ENCODE results near the gene TRIM13. TPM values are rescaled to one million over a fixed set of nuclear protein-coding genes. Genes with fewer than 3 reads are reported as not detected.

Gene TRIM13
- total and polyA plus RNA-seq, 2 of the 13 experiments (the other 11 are each of a cell fraction or from before 2014, with no cell fraction given): 22.0 to 24.4 TPM

DNA sequence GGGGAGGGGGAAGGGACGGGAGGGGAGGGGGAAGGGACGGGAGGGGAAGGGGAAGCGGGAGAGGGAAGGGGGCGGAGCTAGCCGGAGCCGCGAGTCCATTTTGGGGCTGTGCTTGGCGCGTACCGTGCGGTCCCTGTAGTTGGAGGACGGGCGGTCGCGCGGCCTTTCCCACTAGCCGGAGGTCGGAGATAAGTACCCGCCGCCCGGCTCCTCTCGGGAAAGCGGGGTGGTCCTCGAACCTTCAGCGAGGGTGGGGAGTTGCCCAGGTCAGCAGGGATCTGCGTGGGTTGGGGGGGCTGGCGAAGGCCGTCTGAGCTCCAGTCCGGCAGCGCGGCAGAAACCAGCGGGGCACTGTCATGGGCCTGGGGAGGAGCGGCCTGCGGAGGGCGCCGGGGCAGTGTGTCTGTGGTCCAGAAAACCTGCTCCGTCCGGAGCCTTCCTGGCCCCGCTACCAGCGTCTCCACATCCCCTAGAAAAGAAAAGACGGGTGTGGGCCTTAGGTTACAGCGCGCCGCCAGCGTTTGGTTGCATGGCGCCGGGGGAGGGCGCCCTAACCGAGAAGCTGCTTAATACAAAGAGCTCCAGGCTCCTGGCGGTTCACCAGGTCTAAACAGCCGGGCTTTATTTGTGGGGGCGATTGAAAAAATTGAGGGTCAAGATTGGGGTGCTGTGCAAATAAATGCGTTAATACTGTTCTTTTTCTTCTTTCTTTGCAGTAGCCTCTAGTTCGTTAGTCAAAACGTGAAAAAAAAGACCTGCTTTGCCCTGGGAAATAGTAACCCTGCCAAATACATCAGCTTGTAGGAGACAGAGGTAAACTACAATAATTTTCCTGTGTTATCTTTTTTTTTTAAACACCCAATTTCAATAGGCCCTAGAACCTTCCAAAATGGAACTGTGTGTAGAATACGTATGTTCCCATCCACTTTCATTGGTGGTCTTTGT, at the start of gene TRIM13 (continued):
- TF ChIP-seq HNRNPUL1 (IDR thresholded peaks at IDR 0.05; ENCODE audit: low read depth, low read length) (no peak), ZNF367 (CRISPR knock-in tag; IDR thresholded peaks at IDR 0.05; ENCODE audit: borderline replicate concordance) (peak; percentile 36; the same call in 1 of the 2 replicates), HNRNPK (IDR thresholded peaks at IDR 0.05; ENCODE audit: low read depth, low read length, poor library complexity, severe bottlenecking) (peak; percentile 100), NFE2L1 (CRISPR knock-in tag; IDR thresholded peaks at IDR 0.05; ENCODE audit: borderline replicate concordance) (no peak), ZSCAN29 (CRISPR knock-in tag; conservative IDR thresholded peaks at IDR 0.05) (0 out of 2 replicates have a peak, but pooled peaks have one; percentile 2), ZFP90 (CRISPR knock-in tag; IDR thresholded peaks at IDR 0.05; ENCODE audit: borderline replicate concordance) (no peak; the same call in 1 of the 2 replicates), ZEB1 (IDR thresholded peaks at IDR 0.05; ENCODE audit: insufficient replicate concordance, low read depth) (peak; percentile 26), MXI1 (IDR thresholded peaks at IDR 0.05; ENCODE audit: borderline replicate concordance, low read depth, low read length) (peak; percentile 61; the same call in 1 of the 3 replicates), ZNF737 (CRISPR knock-in tag; IDR thresholded peaks at IDR 0.05; ENCODE audit: borderline replicate concordance) (0 out of 2 replicates have a peak, but pooled peaks have one; percentile 57), ZNF230 (CRISPR knock-in tag; IDR thresholded peaks at IDR 0.05) (0 out of 2 replicates have a peak, but pooled peaks have one; percentile 14), ZNF547 (CRISPR knock-in tag; IDR thresholded peaks at IDR 0.05) (0 out of 2 replicates have a peak, but pooled peaks have one; percentile 33), ZNF782 (CRISPR knock-in tag; IDR thresholded peaks at IDR 0.05; ENCODE audit: borderline replicate concordance) (peak; percentile 60; the same call in 1 of the 2 replicates), TAF1 (CRISPR knock-in tag; IDR thresholded peaks at IDR 0.05) (peak; percentile 71; the same call in 1 of the 2 replicates), ZNF557 (CRISPR knock-in tag; IDR thresholded peaks at IDR 0.05) (peak; percentile 24; the same call in 1 of the 2 replicates), SNAPC2 (CRISPR knock-in tag; IDR thresholded peaks at IDR 0.05) (peak; percentile 64; the same call in 1 of the 2 replicates), ZNF792 (CRISPR knock-in tag; IDR thresholded peaks at IDR 0.05) (peak; percentile 27; the same call in 1 of the 2 replicates), ZNF496 (CRISPR knock-in tag; IDR thresholded peaks at IDR 0.05; ENCODE audit: insufficient replicate concordance) (no peak), ZFP37 (CRISPR knock-in tag; IDR thresholded peaks at IDR 0.05; ENCODE audit: borderline replicate concordance) (no peak)
- TF ChIP-seq, protein P1, sequence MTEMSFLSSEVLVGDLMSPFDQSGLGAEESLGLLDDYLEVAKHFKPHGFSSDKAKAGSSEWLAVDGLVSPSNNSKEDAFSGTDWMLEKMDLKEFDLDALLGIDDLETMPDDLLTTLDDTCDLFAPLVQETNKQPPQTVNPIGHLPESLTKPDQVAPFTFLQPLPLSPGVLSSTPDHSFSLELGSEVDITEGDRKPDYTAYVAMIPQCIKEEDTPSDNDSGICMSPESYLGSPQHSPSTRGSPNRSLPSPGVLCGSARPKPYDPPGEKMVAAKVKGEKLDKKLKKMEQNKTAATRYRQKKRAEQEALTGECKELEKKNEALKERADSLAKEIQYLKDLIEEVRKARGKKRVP (CRISPR knock-in tag; IDR thresholded peaks at IDR 0.05): no peak
- TF ChIP-seq, protein P2, sequence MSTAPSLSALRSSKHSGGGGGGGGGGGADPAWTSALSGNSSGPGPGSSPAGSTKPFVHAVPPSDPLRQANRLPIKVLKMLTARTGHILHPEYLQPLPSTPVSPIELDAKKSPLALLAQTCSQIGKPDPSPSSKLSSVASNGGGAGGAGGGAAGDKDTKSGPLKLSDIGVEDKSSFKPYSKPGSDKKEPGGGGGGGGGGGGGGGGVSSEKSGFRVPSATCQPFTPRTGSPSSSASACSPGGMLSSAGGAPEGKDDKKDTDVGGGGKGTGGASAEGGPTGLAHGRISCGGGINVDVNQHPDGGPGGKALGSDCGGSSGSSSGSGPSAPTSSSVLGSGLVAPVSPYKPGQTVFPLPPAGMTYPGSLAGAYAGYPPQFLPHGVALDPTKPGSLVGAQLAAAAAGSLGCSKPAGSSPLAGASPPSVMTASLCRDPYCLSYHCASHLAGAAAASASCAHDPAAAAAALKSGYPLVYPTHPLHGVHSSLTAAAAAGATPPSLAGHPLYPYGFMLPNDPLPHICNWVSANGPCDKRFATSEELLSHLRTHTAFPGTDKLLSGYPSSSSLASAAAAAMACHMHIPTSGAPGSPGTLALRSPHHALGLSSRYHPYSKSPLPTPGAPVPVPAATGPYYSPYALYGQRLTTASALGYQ (CRISPR knock-in tag; IDR thresholded peaks at IDR 0.05): no peak; the same call in 1 of the 2 replicates
- TF ChIP-seq, protein P3, sequence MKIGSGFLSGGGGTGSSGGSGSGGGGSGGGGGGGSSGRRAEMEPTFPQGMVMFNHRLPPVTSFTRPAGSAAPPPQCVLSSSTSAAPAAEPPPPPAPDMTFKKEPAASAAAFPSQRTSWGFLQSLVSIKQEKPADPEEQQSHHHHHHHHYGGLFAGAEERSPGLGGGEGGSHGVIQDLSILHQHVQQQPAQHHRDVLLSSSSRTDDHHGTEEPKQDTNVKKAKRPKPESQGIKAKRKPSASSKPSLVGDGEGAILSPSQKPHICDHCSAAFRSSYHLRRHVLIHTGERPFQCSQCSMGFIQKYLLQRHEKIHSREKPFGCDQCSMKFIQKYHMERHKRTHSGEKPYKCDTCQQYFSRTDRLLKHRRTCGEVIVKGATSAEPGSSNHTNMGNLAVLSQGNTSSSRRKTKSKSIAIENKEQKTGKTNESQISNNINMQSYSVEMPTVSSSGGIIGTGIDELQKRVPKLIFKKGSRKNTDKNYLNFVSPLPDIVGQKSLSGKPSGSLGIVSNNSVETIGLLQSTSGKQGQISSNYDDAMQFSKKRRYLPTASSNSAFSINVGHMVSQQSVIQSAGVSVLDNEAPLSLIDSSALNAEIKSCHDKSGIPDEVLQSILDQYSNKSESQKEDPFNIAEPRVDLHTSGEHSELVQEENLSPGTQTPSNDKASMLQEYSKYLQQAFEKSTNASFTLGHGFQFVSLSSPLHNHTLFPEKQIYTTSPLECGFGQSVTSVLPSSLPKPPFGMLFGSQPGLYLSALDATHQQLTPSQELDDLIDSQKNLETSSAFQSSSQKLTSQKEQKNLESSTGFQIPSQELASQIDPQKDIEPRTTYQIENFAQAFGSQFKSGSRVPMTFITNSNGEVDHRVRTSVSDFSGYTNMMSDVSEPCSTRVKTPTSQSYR (CRISPR knock-in tag; IDR thresholded peaks at IDR 0.05; ENCODE audit: borderline replicate concordance): peak; percentile 11; the same call in 1 of the 2 replicates
- TF ChIP-seq, protein P4, sequence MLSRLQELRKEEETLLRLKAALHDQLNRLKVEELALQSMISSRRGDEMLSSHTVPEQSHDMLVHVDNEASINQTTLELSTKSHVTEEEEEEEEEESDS (CRISPR knock-in tag; IDR thresholded peaks at IDR 0.05; ENCODE audit: borderline replicate concordance): 0 out of 2 replicates have a peak, but pooled peaks have one; percentile 29
